Renal cortical epithelial cell (primary cell): ENCODE measurements around the gene C5. TPM values are rescaled to one million over a fixed set of nuclear protein-coding genes. Genes with fewer than 3 reads are reported as not detected.

Source experiments
- DNase-seq: peaks from one replicate; pipeline ENCODE4 v3.0.0-alpha.2; 2011; ENCODE audit warnings: low read depth
- total RNA-seq: library from RNA; depleted of rRNA; stranded (reverse); fragments of >200 nt; gene quantifications from 2 replicates; pipeline ENCODE4 v1.2.3, GENCODE V29; 2014

Gene C5
- total RNA-seq, 1 donor from 2014 or later: 2.6 TPM

DNA sequence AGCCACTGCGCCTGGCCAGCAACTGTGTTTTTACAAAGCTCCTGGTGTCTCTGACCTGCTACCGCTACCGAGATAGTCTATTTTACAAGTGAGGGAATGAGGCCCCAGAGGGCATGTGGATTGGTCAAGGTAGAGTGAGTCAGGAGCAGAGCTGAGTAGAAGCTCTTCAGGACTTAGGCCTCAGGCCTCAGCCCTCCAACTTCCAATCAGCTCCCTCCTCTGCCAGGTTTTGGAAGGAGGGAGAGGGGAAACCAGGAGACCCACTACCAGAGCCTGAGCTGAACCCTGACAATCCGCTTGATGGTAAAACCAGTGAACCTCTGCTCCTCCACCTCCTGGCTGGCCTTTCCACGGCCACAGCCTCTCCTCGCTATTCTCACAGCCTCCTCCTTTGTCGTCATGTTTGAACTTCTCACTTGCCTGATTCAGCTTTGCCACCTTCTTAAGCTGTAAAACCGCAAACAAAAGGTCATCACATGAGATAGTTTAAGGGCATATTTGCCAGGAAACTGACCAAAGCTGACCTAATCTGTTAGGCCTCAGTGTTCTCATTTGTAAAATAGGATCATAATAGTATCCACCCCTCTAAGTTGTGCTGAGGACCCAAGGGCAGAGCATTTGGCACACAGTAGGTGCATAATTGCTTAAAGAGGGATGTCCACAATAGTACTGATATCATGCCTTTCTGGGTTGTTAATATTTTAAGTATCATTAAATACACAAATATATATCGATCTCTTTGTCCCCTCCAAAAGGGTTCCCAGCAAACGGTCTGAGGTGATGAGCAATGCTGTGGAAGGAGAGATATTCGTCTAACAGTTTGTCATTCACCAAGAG lies 125.2 kb downstream of the C5 start:
- DNase-seq: peak; percentile 36

DNA sequence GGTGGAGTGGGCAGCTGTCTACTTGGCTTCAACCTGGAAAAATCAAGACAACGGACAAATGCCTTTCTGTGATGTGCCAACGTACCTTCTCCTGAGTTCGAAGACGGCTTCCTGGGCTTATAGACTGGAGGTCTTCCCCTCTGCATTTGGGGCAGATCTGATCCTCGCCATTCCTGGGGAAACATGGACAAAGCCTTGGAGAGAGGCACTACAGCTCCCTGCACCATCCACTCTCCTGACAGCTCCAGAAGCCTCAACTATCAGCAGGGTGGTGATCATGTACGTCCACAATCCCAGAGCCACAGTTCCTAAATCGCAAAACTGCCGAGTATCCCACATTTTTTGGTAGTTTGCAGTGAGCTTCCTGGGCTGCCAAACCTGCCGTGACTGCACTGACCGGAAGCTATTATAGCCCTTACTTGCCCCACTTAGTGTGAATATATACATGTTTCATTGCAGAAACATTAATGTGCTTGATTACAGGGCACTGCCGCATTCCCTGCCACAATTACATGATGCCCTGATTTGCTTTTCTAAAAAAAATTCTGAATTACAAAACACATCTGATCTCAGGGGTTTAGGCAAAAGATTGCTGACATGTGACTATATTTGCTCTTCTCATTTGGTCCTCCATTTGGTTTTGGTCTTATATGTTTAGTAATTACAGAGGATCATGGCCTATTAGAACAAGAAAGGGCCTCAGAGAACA lies 126.3 kb downstream of the C5 start:
- no peak for DNase-seq

DNA sequence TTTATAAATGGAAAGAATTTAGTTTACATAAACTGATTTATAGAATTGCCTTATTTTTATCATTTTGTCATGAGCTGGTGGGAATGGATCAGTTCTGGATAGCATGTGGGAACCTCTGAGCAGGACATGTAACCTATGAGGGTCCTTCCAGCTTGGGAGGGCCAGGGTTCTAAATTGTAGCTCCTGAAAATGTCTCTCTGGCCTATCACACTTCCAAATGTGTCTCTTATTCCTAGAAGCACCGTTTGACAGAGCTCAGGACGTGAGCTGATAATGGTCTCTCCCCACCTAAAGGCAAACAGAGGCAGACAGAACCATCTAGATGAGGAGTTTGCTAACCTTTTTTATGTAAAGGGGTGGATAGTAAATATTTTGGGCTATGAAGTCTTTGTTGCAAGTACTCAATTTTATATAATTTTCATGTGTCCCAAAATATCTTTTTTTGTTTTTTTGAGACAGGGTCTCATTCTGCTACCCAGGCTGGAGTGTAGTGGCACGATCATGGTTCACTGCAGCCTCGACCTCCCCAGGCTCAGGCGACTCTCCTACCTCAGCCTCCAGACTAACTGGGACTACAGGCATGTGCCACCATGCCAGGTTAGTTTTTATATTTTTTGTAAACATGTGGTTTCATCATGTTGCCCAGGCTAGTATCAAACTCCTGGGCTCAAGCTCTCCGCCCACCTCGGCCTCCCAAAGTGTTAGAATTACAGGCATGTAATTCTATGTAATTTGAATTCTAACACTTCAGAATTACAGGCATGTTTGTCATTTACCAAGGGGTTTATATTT lies 127.5 kb downstream of the C5 start:
- no peak for DNase-seq

DNA sequence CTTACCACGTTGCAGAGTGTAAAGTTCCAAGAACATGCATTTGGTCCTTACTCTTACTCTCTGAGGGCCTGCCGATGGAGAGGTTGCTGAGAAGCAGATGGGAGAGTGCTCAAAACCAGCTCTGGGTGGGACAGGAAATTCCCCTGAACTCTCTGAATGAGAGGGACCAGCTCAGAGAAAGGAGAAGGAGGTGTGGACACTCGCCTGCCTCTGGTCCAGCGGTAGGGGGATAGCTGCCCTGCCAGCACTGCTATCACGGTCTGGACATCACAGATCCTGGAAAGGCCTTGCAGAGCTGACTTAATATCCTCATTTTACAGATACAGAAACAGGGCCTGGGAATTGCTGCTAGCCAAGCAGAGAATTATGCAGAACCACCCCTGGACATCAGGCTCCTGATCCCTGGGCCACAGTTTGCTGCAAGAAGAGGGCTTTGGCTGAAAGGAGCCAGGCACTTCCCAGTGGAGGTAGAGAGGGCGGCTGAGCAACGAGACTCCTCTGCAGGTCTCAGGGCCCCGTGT lies 128.4 kb downstream of the C5 start:
- no peak for DNase-seq

DNA sequence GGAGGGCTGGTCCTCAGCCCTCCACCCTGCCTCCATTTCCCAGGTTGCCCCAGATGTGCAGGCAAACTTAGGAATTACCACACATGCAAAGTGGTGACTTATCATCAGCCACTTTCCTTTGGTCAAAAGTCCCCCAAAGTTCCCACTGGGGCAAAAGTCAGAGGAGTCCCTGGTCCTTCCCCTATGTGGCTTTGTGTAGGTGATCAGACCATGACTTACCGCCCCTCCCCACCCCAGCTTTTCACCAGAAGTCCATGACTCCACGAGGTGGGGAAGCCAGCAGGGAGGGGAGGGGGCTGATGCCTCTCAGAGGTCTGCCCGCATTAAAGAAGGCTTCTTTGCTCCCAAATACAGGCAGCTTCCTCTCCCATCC lies 129.3 kb downstream of the C5 start:
- no peak for DNase-seq

DNA sequence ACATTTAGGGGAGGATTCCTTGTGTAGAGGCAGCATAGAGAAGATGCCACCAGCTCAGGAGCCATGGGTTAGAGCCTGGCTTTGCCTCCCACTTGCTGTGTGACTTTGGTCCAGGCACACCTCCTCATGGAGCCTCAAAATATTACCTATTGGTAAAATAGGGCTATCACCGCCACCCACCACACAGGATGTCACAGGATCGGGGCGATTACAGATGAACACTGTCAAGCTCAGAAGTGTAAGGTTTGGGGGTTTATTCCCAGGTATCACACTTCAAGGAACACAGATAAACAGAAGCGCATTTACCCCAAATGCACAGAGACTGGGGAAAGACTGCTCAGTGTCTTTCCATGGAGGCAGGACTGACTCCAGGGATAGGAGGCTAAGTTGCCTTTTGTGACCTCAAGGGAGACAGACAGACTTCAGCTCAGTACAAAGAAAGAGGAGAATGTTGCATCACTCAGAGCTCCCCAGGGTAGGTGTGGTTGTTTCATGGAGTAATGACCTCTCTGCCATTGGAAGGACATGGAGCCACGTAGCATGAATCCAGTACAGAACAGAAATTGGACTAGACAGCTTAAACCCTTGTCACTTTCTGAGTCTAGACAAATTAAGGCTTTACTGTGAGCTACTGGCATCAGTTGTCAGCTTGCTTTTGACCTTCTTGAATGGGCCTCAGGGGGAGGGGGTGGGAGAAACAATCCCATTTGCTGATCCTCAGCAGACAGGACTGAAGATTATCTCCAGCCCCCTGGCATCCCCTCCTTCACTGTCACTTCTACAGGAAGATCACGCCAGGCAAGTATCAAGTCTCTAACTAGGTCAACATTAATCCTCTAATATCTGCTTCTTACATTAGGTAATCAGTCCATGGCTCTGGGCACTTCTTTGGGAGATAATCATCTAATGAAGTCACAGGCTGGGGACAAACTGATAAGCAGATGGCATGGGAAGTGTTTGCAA lies 130.0 kb downstream of the C5 start:
- DNase-seq: no peak

DNA sequence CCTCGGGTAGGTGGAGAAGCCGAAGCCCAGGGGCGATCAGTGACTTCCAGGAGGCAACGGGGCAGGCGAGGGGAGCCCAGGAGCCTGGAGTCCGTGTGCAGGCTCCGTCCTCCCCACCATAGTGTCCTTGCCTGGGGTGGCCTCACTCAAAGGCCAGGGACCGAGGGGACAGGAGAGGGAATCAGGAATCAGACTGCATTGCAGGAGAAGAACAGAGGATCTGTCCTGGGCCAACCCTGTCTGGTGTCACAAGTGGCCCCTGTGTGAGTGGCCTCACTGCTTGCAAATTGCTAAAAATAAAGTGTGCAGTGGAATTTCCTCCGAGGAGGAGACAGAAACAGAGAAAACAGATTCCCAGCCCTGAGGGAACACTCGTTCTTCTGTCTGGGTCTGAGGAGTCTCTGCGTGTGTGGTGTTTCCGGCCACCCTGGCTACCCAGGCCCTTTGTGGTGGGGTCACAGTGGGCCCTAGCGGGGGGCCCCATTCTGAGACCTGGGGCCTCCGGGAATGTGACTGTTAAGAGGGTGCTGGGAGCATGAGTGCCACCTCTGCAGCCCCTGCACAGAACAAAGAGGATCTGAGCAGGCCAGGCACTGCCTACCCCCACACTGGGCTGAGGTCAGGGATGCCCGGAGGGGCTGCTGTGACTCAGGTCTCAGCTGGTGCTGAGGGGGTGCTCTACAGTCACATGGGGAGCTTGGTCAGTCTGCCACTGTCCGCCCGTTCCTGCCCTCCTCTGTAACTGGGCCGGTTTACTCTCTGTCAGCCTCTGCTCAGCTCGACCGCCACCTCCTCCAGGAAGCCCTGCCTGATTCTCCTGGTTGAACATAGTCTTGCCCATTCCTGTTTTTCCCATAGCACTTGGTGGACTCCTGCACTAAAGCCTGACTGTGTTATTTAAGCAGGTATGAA lies 130.9 kb downstream of the C5 start:
- no peak for DNase-seq

DNA sequence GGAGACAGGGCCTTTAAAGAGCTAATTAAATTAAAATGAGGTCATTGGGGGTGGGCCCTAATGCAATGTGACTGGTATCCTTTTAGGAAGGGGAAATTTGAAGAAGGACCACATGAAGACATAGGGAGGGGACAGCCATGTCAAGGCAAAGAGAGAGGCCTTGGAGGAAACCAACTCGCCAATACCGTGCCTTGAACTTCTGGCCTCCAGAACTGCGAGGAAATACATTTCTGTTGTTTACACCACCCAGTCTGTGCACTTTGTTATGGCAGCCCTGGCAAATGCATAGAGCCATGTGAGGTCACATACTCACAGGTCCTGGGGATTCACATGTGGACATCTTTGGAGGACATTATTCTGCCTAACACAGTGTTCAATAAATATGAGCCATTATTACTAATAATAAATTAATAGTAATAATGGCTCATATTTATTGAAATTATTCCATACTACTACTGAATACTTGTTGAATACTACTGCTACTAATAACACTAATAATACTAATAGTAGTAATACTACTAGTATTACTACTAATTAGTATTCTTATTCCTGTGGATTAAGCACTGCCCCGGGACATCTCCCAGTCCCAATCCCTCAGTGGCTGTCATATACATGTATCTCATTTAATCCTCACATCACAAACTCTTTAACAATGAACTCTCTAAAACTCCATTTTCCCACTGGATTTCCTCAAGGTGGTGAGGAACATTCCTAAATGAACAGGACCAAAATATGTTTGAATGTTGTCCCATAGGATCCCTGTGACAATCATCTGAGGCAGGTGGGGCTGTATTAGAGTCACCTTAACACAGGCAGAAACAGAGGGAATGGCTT lies 131.9 kb downstream of the C5 start:
- no peak for DNase-seq

DNA sequence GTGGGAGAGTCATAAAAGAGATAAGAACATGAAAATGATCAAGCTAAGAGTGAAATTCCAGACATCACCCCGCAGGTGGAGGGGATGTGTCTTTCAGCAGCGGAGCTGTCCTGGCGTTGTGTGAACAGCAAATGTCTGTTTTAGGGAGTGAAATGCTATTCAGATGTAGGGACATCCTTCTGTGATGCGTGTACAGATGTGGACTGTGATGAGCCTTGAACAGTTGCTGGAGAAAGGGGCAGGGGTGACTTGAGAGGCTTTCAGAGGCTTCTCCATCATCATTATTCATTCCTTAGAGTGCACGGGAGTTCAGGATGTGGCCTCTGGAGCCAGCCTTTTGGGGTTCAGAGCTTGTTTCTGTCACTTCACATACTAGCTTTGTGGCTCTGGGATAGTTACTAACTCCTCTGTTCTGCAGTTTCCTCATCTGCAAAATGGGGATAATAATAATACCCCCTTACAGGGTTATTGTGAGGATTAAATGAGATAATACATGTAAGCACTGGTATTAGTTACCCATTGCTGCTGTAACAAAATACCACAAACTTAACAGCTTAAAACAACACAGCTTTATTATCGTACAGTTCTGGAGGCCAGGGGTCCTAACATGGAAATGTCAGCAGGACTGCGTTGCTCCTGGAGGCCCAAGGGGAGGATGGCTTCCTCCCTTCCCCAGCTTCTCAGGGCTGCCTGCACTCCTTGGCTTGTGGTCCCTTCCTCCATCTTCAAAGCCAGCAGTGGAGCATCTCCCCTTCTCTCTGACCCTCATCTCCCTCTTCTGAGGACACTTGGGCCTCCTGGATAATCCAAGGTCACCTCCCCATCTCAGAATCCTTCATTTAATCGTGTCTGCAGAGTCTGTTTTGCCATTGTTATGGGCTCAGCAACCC lies 132.8 kb downstream of the C5 start:
- no peak for DNase-seq

DNA sequence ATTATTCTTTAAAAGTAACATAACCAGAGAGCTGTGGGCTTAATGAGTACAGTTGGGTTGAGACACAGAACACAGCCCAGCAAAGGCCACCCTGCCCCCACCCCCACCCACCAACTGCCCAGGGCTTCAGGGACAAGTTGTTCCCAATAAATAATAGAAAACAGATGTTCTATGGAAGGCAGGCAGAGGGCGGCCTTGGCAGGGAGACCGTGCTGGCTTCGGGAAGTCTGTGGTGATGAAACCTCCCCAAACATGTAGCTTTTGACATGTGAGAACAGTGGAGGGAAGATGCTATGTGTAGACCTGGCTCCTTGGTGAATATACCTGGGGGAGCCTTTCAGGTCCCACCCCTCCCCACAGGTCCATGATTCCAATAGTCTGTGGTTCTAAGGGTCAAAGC lies 133.5 kb downstream of the C5 start:
- DNase-seq: no peak

DNA sequence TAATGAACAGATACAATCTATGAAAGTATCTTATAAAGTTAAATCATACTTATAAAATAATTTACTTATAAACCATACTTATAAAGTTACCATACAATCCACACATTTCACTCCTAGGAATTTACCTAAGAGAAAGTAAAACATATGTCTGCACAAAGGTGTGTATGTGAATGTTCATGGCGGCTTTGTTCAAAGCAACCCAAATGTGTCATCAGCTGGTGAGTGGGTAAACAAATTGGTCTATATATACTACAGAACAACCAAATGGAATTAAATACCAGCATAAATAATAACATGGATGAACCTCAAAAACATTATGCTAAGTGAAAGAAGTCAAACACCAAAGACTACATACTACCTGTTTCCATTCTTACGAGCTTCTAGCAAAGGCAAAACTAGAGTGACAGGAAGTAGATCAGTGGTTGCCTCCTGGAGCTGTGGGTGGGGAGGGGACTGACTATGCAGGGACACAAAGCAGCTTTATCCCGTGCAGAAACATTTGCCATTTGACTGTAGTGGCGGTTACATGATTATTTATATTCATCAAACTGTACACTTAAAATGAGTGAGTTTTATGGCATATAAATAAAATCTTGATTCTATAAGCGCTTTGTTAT lies 134.1 kb downstream of the C5 start:
- DNase-seq: no peak

DNA sequence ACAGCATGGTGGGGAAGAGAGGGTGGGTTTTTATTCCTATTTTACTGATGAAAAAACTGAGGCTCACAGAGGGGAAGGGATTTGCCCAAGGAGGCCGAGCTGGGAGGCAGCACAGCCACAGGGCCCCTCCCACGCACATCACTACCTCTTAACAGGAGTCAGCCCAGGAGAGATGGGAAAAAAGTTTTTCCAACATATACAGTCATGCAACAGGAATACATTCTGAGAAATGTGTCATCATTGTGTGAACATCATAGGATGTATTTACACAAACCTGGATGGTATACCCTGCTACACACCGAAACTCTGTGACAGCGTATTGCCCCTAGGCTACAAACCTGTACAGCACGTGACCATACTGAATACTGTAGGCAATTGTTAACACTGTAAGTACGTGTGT lies 135.1 kb downstream of the C5 start:
- no peak for DNase-seq

DNA sequence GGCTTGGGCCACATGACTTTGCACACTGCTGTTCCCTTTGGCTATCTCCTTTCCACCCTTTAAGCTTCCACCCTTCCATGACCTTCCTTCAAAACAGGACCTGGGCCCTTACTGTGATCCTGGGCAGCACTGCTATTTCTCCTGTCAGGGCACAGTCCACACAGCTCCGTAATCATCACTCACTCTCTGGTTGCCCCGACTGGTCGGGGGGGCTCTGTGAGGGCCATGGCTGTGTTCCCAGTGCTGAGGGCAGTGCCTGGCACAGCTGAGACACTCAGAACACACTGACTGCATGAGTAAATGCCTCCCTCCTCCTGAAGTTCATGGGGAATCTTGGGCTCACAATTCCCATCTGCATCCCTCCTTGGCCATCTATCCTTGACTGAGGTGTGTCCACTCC lies 135.7 kb downstream of the C5 start:
- no peak for DNase-seq

DNA sequence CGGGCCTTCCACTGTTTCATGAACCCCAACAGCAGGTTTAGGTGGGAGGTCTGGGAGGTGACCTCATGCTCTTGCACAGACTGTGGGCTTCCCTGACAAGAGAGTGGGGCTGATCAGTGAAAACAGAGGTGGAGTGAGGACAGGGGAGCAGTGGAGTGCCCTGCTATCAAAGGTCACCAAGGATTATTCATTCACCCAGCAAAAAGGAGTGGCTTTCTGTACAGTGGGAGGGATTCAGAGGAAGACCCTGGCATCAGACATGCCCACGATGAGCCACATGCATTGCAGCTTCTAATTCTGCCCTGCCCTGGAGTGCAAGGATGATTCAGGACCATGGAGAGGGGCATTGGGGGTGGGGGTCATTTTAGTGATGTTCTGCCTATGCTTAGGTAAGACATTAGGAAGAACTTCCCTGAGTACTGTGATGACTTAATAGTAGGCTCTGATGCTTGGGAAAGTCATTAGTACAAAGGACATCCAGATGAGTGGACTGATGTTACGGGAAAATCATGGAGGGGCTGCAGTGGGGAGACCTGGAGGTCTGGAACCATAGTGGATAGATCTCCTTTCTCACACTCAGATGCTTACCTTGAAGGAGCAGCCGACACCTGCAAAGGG lies 136.3 kb downstream of the C5 start:
- no peak for DNase-seq

DNA sequence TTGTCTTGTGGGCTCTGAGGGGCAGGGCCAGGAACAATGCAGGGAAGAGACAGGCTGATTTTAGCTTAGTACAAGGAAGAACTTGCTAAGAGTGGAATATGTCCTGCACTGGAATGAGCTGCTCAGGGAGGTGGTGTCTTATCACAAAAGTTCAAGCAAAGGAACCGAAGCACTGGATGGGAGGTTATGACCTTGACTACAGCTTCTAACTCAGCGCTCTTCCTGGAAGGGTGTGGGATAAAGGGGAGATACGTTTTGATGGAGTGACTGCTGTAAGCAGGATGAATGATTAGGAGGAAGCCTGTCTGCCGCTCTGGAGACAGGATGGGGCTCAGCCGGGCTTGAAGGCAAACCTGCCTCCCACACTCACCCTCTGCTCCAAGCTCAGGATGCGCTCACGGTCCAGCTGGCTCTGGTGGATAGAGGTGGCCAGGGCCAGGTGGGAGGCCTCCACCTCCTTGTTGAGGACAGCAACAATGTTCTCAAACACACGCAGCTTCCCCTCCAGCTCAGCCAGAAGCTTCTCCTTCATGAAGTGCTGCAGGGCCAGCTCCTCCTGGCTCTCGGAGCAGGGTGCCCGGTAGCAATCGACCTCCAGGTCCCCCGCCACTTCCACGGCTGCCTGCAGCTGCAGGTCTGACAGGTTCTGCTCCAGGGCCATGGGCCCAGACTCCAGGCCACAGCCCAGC lies 137.0 kb downstream of the C5 start:
- DNase-seq: no peak

DNA sequence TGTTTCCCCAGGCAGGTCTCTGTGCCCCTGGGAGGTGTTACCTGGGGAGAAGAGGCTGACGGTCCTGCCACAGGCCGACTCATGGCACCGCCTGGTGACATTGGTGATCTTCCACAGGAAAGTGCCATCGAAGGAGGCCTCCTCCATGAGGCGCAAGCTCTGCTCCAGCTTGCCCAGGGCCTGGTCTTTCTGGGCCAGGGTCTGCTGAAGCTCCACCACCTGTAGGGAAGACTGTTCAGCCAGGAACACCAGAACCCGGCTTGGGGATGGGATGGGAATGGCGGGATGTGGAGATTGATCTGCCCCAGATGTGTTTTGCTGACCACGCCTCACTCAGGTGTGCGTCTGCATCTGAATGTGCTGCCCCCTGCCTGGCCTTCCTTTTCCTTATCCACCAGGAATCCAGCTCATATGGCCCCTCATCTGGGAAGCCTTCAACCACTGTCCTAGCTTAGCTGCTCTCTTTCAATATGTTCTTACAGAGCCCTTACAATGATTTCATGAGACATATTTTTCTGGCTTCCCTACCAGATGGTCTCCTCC lies 138.7 kb downstream of the C5 start:
- DNase-seq: no peak
